GM12872 (cell line): ENCODE results near the gene STX1B.

Experiments used
- CTCF ChIP-seq: IDR thresholded peaks from 3 replicates; pipeline ENCODE4 v1.5.1; 2011; ENCODE audit warnings: low read depth, mild to moderate bottlenecking, low read length, moderate library complexity; ENCODE audit not compliant: insufficient read depth

Gene STX1B

GRCh38 chr16:30983289-30983889, 27.0 kb downstream of the STX1B start:
- TF ChIP-seq CTCF = no peak

- TF ChIP-seq CTCF = no peak
Measured at GRCh38 chr16:30982548-30983288, 27.7 kb downstream of the STX1B start.

GRCh38 chr16:30980959-30981358, 29.5 kb downstream of the STX1B start:
- TF ChIP-seq CTCF = no peak

- no peak for TF ChIP-seq CTCF
Measured at GRCh38 chr16:30980434-30980833, 30.0 kb downstream of the STX1B start.

- TF ChIP-seq CTCF = no peak
Measured at GRCh38 chr16:30980023-30980371, 30.4 kb downstream of the STX1B start.

- no peak for TF ChIP-seq CTCF
Measured at GRCh38 chr16:30979170-30980022, 31.0 kb downstream of the STX1B start.

GRCh38 chr16:30977502-30977901, 32.9 kb downstream of the STX1B start:
- TF ChIP-seq CTCF = peak; percentile 47; the same call in 2 of the 3 replicates
